GM23338 (cell line): ENCODE measurements around the gene RPL10. TPM values are rescaled to one million over a fixed set of nuclear protein-coding genes. Genes with fewer than 3 reads are reported as not detected.

Source experiments
- ATAC-seq: fragments of 200-7000 bp; cut with Tn5 transposase; 3 replicates; pipeline ENCODE4 v1.9.1; 2020
- DNase-seq: peaks from one replicate; pipeline ENCODE4 v3.0.0-alpha.2; 2015; ENCODE audit warnings: low spot score
- H2AFZ ChIP-seq: fragments of 200-600 bp; sonication (generic); 2 replicates; pipeline ENCODE4 v1.8.0; 2016; ENCODE audit warnings: antibody characterized with exemption, mild to moderate bottlenecking, moderate library complexity
- H3F3A ChIP-seq: fragments of 200-600 bp; sonication (generic); replicated peaks from 2 replicates; pipeline ENCODE4 v1.8.0; 2017; ENCODE audit warnings: antibody characterized with exemption, mixed run types, low read depth
- H3K27ac ChIP-seq: fragments of 200-600 bp; sonication (generic); 2 replicates; pipeline ENCODE4 v1.6.1; 2016; ENCODE audit warnings: low read depth
- H3K27me3 ChIP-seq: fragments of 200-600 bp; sonication (generic); 2 replicates; pipeline ENCODE4 v1.8.0; 2016; ENCODE audit warnings: mild to moderate bottlenecking, mixed run types, moderate library complexity; ENCODE audit not compliant: insufficient read depth
- H3K36me3 ChIP-seq: fragments of 200-600 bp; sonication (generic); 2 replicates; pipeline ENCODE4 v1.8.0; 2016; ENCODE audit warnings: mild to moderate bottlenecking; ENCODE audit not compliant: insufficient read depth
- H3K4me1 ChIP-seq: fragments of 200-600 bp; sonication (generic); 2 replicates; pipeline ENCODE4 v1.8.0; 2016; ENCODE audit warnings: mild to moderate bottlenecking, moderate library complexity; ENCODE audit not compliant: insufficient read depth
- H3K4me2 ChIP-seq: fragments of 200-600 bp; sonication (generic); 2 replicates; pipeline ENCODE4 v1.7.1; 2017; ENCODE audit warnings: mixed run types
- H3K4me3 ChIP-seq: fragments of 200-600 bp; sonication (generic); 2 replicates; pipeline ENCODE4 v1.6.1; 2016; ENCODE audit warnings: mixed run types
- H3K79me2 ChIP-seq: fragments of 200-600 bp; sonication (generic); replicated peaks from 2 replicates; pipeline ENCODE4 v1.8.0; 2017; ENCODE audit warnings: mild to moderate bottlenecking; ENCODE audit not compliant: insufficient read depth
- H3K9me2 ChIP-seq: fragments of 200-600 bp; sonication (generic); 2 replicates; pipeline ENCODE4 v1.8.0; 2017; ENCODE audit not compliant: insufficient read depth
- H4K20me1 ChIP-seq: fragments of 200-600 bp; sonication (generic); replicated peaks from 2 replicates; pipeline ENCODE4 v1.8.0; 2017; ENCODE audit warnings: mild to moderate bottlenecking; ENCODE audit not compliant: insufficient read depth
- H3K27ac Mint-ChIP-seq: 2 replicates; pipeline ENCODE4 v1.8.0; 2020; ENCODE audit warnings: inconsistent platforms, mild to moderate bottlenecking, moderate library complexity, mixed read lengths
- H3K27me3 Mint-ChIP-seq: 3 replicates; pipeline ENCODE4 v1.8.0; 2022; ENCODE audit warnings: low read depth, mild to moderate bottlenecking, moderate library complexity, mixed read lengths, inconsistent platforms; ENCODE audit not compliant: insufficient read depth, poor library complexity
- H3K36me3 Mint-ChIP-seq: 3 replicates; pipeline ENCODE4 v1.8.0; 2021; ENCODE audit warnings: low read depth, mild to moderate bottlenecking, inconsistent platforms, moderate library complexity, mixed read lengths
- H3K4me1 Mint-ChIP-seq: 3 replicates; pipeline ENCODE4 v1.8.0; 2020; ENCODE audit warnings: mild to moderate bottlenecking, inconsistent platforms, mixed read lengths
- H3K4me3 Mint-ChIP-seq: 3 replicates; pipeline ENCODE4 v1.8.0; 2021; ENCODE audit warnings: moderate library complexity, mild to moderate bottlenecking, inconsistent platforms, mixed read lengths
- H3K9me3 Mint-ChIP-seq: 3 replicates; pipeline ENCODE4 v1.8.0; 2020; ENCODE audit warnings: moderate library complexity, mild to moderate bottlenecking, inconsistent platforms, mixed read lengths
- CREB1 ChIP-seq: fragments of 250-450 bp; sonication (Bioruptor Pico); IDR thresholded peaks from 2 replicates; pipeline ENCODE4 v1.5.0; 2020; ENCODE audit warnings: low read depth, mild to moderate bottlenecking, moderate library complexity
- ETS1 ChIP-seq: IDR thresholded peaks from 2 replicates; pipeline ENCODE4 v1.6.1; 2016; ENCODE audit warnings: antibody characterized with exemption
- EZH2 ChIP-seq: fragments of 200-600 bp; sonication (generic); IDR thresholded peaks from one replicate; pipeline ENCODE4 v1.8.0; 2017; ENCODE audit warnings: antibody characterized with exemption, mild to moderate bottlenecking, low read depth; ENCODE audit not compliant: unreplicated experiment
- EZH2phosphoT487 ChIP-seq: fragments of 200-600 bp; sonication (generic); IDR thresholded peaks from one replicate; pipeline ENCODE4 v1.8.1; 2018; ENCODE audit warnings: antibody characterized with exemption; ENCODE audit not compliant: unreplicated experiment
- JUNB ChIP-seq: IDR thresholded peaks from one replicate; pipeline ENCODE4 v1.6.1; 2016; ENCODE audit warnings: antibody characterized with exemption; ENCODE audit not compliant: unreplicated experiment
- NANOG ChIP-seq: IDR thresholded peaks from 2 replicates; pipeline ENCODE4 v1.6.1; 2016; ENCODE audit warnings: antibody characterized with exemption, borderline replicate concordance
- POLR2AphosphoS5 ChIP-seq: IDR thresholded peaks from 2 replicates; pipeline ENCODE4 v1.6.1; 2016; ENCODE audit warnings: antibody characterized with exemption, low read depth
- REST ChIP-seq: IDR thresholded peaks from one replicate; pipeline ENCODE4 v1.6.1; 2018; ENCODE audit warnings: antibody characterized with exemption; ENCODE audit not compliant: unreplicated experiment
- ZNF114 ChIP-seq: fragments of 250-450 bp; sonication (Bioruptor Pico); IDR thresholded peaks from 2 replicates; pipeline ENCODE4 v1.5.0; 2020; ENCODE audit warnings: mild to moderate bottlenecking, moderate library complexity
- ZNF331 ChIP-seq: fragments of 250-450 bp; sonication (Bioruptor Pico); IDR thresholded peaks from 2 replicates; pipeline ENCODE4 v1.5.0; 2020; ENCODE audit warnings: low read depth, mild to moderate bottlenecking, moderate library complexity
- polyA plus RNA-seq: library from polyadenylated mRNA; unstranded; fragments of >200 nt; fragmentation: Nextera tagmentation; extraction: Ambion mirVana; gene quantifications from 2 replicates; pipeline ENCODE4 v1.2.1, GENCODE V29; 2016
- total RNA-seq: library from RNA; depleted of rRNA; stranded (reverse); fragments of >200 nt; shearing (Covaris generic); gene quantifications from 2 replicates; pipeline ENCODE4 v1.2.3, GENCODE V29; 2014

RPL10 gene
- total and polyA plus RNA-seq, 2 experiments from 2014 or later = 1,696 to 4,929 TPM

GRCh38 chrX:154362085-154362742 is 36.0 kb upstream of the RPL10 start (continued):
- no peak for TF ChIP-seq ETS1
- no peak for TF ChIP-seq JUNB
- TF ChIP-seq EZH2phosphoT487 = no peak
- no peak for TF ChIP-seq ZNF114
- no peak for TF ChIP-seq REST
- TF ChIP-seq NANOG = no peak
- TF ChIP-seq CREB1 = no peak
- TF ChIP-seq EZH2 = no peak
- no peak for TF ChIP-seq POLR2AphosphoS5

GRCh38 chrX:154363706-154364439 is 34.3 kb upstream of the RPL10 start:
- no peak overlapping the region for H2AFZ ChIP-seq

More at GRCh38 chrX:154363706-154364439, 34.3 kb upstream of the RPL10 start:
- no peaks in the 10 kb centered on the region for H3K9me2 ChIP-seq
- no peak overlapping the region for H3K4me2 ChIP-seq
- H3K27ac Mint-ChIP-seq = no peak overlapping the region
- peaks cover 37% of the 10 kb centered on the region for H3K79me2 ChIP-seq
- H3K9me3 Mint-ChIP-seq = no peaks in the 10 kb centered on the region
- H3F3A ChIP-seq = 0 out of 2 replicates have a peak, but pooled peaks cover 4% of the 10 kb centered on the region
- ATAC-seq (no peak), DNase-seq (no peak)
- no peak overlapping the region for H3K4me3 Mint-ChIP-seq
- no peaks in the 10 kb centered on the region for H3K4me1 ChIP-seq
- H3K36me3 Mint-ChIP-seq = peaks cover 84% of the 10 kb centered on the region
- no peaks in the 10 kb centered on the region for H3K27me3 ChIP-seq
- peaks cover 20% of the 10 kb centered on the region for H3K27me3 Mint-ChIP-seq
- no peaks in the 10 kb centered on the region; the same call in 2 of the 3 replicates for H3K4me1 Mint-ChIP-seq
- H3K36me3 ChIP-seq = peaks cover 14% of the 10 kb centered on the region
- no peak overlapping the region for H3K4me3 ChIP-seq
- peaks cover 6% of the 10 kb centered on the region for H4K20me1 ChIP-seq
- TF ChIP-seq EZH2 = no peak
- no peak for TF ChIP-seq ZNF331 (CRISPR knock-in tag)
- H3K27ac ChIP-seq = no peak overlapping the region
